Esophagus squamous epithelium (tissue), 5 donors: Measurements from ENCODE around the gene PLEKHG1. TPM values are rescaled to one million over a fixed set of nuclear protein-coding genes. Genes with fewer than 3 reads are reported as not detected.

Experiments used
- DNase-seq: peaks from one replicate; lab custom pipeline; 2025; lab: John Stamatoyannopoulos, UW
- H3K27ac ChIP-seq, 4 donors: fragments of 200-600 bp; sonication (generic); one replicate each; pipeline ENCODE4 v1.5.1; 2016 to 2019; ENCODE audit warnings: mild to moderate bottlenecking in 1 of 4
- H3K27me3 ChIP-seq, 4 donors: fragments of 200-600 bp; sonication (generic); 1 replicate in 3 of 4; 2 replicates in 1 of 4; pipeline versions ENCODE4 v1.5.1 to v1.6.0; 2017 to 2021; ENCODE audit warnings: antibody characterized with exemption in 1 of 4
- H3K36me3 ChIP-seq, 3 donors: fragments of 200-600 bp; sonication (generic); one replicate each; pipeline ENCODE4 v1.5.1; 2016 to 2019
- H3K4me1 ChIP-seq, 3 donors: fragments of 200-600 bp; sonication (generic); one replicate each; pipeline ENCODE4 v1.5.1; 2017 to 2019
- H3K4me3 ChIP-seq, 4 donors: fragments of 200-600 bp; sonication (generic); 1 replicate in 3 of 4; 2 replicates in 1 of 4; pipeline ENCODE4 v1.5.1; 2016 to 2019; ENCODE audit warnings: mild to moderate bottlenecking in 2 of 4, moderate library complexity in 1 of 4
- H3K9me3 ChIP-seq, 3 donors: fragments of 200-600 bp; sonication (generic); one replicate each; pipeline ENCODE4 v1.5.1; 2016 to 2019
- CTCF ChIP-seq, 6 experiments: fragments of 450-650 bp in 4 of 6; fragments of 200-600 bp in 2 of 6; sonication (generic) in 2 of 6; IDR thresholded peaks; one replicate each; pipeline ENCODE4 v1.5.1; 2016 to 2019; ENCODE audit warnings: antibody characterized with exemption in 6 of 6, mild to moderate bottlenecking in 4 of 6, moderate library complexity in 4 of 6
- POLR2A ChIP-seq, 4 donors: fragments of 450-650 bp; IDR thresholded peaks; one replicate each; pipeline ENCODE4 v1.6.1; 2017; ENCODE audit warnings: antibody characterized with exemption in 4 of 4, mild to moderate bottlenecking in 4 of 4, moderate library complexity in 3 of 4
- WGBS, 2 donors: methylation state at CpG; one replicate each; pipeline ENCODE4 v1.1.5; 2018; 5-methylcytosine and 5-hydroxymethylcytosine counted together
- intact Hi-C: fragments of 100-400 bp; cut with DNase I; formaldehyde crosslinking; loops from one replicate; pipeline ENCODE4 v1.15.0; 2022
- total RNA-seq, 4 donors: library from RNA; depleted of rRNA; stranded (reverse); fragments of >200 nt; gene quantifications; one replicate each; pipeline ENCODE4 v1.1.0, GENCODE V29; 2016
- donor health status: DM: yes; HTN: yes; CAD: no.

PLEKHG1 gene
- total RNA-seq, 4 donors from 2014 or later, result 22.7 to 36.0 (median 27.6) TPM

- Histone ChIP-seq H3K4me3 (no peak overlapping the region), H3K4me1 (peaks cover 0 to 16% (median 0%) of the 10 kb centered on the region in 3 donors), H3K27me3 (peaks cover 0 to 7% (median 0%) of the 10 kb centered on the region in 4 donors), H3K36me3 (no peaks in the 10 kb centered on the region), H3K9me3 (no peaks in the 10 kb centered on the region), H3K27ac (no peak overlapping the region)
- intact Hi-C loops, result no loop called here
- TF ChIP-seq POLR2A (IDR thresholded peaks at IDR 0.05) (no peak), CTCF (IDR thresholded peaks at IDR 0.05) (no peak)
- WGBS, 2 donors, result 64 to 65% methylated on average over 7 to 8 of the region's 9 CpGs
- DNase-seq, result no peak
These were observed 10.7 kb upstream of the PLEKHG1 start for GRCh38 chr6:150588888-150589499.

GRCh38 chr6:150589852-150590251 lies 9.8 kb upstream of the PLEKHG1 start:
- TF ChIP-seq CTCF (IDR thresholded peaks at IDR 0.05) (no peak), POLR2A (IDR thresholded peaks at IDR 0.05) (no peak)
- peak overlapping the region in 1 of 4 donors; percentile 15 for H3K27ac ChIP-seq
- H3K4me1 ChIP-seq, result peaks cover 0 to 7% (median 0%) of the 10 kb centered on the region in 3 donors
- H3K36me3 ChIP-seq, result no peaks in the 10 kb centered on the region
- no peaks in the 10 kb centered on the region for H3K9me3 ChIP-seq
- H3K4me3 ChIP-seq, result no peak overlapping the region
- intact Hi-C loops, result no loop called here
- peaks cover 0 to 7% (median 0%) of the 10 kb centered on the region in 4 donors for H3K27me3 ChIP-seq
- no peak for DNase-seq

GRCh38 chr6:150590446-150590845 lies 9.2 kb upstream of the PLEKHG1 start:
- DNase-seq, result no peak
- intact Hi-C loops, result no loop called here

GRCh38 chr6:150592377-150592995 lies 7.2 kb upstream of the PLEKHG1 start:
- DNase-seq, result no peak
- H3K36me3 ChIP-seq, result no peaks in the 10 kb centered on the region
- no peak overlapping the region for H3K4me3 ChIP-seq
- H3K27me3 ChIP-seq, result peaks cover 0 to 8% (median 0%) of the 10 kb centered on the region in 4 donors
- intact Hi-C loops, result no loop called here
- 81 to 86% methylated on average over 5 of the region's 5 CpGs for WGBS, 2 donors
- TF ChIP-seq CTCF (IDR thresholded peaks at IDR 0.05) (no peak), POLR2A (IDR thresholded peaks at IDR 0.05) (no peak)
- H3K4me1 ChIP-seq, result no peaks in the 10 kb centered on the region
- no peaks in the 10 kb centered on the region for H3K9me3 ChIP-seq
- H3K27ac ChIP-seq, result no peak overlapping the region

More at GRCh38 chr6:150590446-150590845, 9.2 kb upstream of the PLEKHG1 start:
- WGBS, 2 donors, result 63 to 64% methylated on average over 3 of the region's 3 CpGs
- Histone ChIP-seq H3K27me3 (peaks cover 0 to 7% (median 0%) of the 10 kb centered on the region in 4 donors), H3K4me1 (peaks cover 0 to 7% (median 0%) of the 10 kb centered on the region in 3 donors), H3K36me3 (no peaks in the 10 kb centered on the region), H3K27ac (peak overlapping the region in 1 of 4 donors; percentile 15), H3K9me3 (no peaks in the 10 kb centered on the region), H3K4me3 (no peak overlapping the region)
- TF ChIP-seq POLR2A (IDR thresholded peaks at IDR 0.05), result no peak
- TF ChIP-seq CTCF (IDR thresholded peaks at IDR 0.05), result no peak

- 77 to 91% methylated on average over 4 of the region's 4 CpGs for WGBS, 2 donors
- TF ChIP-seq POLR2A (IDR thresholded peaks at IDR 0.05) (no peak), CTCF (IDR thresholded peaks at IDR 0.05) (no peak)
- H3K27ac ChIP-seq, result no peak overlapping the region
- H3K4me3 ChIP-seq, result no peak overlapping the region
- intact Hi-C loops, result no loop called here
- no peak for DNase-seq
- peaks cover 0 to 13% (median 0%) of the 10 kb centered on the region in 4 donors for H3K27me3 ChIP-seq
- no peaks in the 10 kb centered on the region for H3K36me3 ChIP-seq
- no peaks in the 10 kb centered on the region for H3K9me3 ChIP-seq
- no peaks in the 10 kb centered on the region for H3K4me1 ChIP-seq
These were observed 6.6 kb upstream of the PLEKHG1 start for GRCh38 chr6:150593119-150593518.
